Mesenchymal stem cell (in vitro differentiated cells and primary cell): Measurements from ENCODE around the gene LTK.

Source experiments
- DNase-seq: peaks from one replicate; pipeline ENCODE4 v3.0.0-alpha.2; 2013
- H2AFZ ChIP-seq: one replicate; pipeline ENCODE4 v1.6.1; 2013; ENCODE audit warnings: low read depth, mild to moderate bottlenecking, control low read depth, inconsistent platforms, low read length, moderate library complexity
- H2AK5ac ChIP-seq: 2 replicates; pipeline ENCODE4 v1.6.1; 2013; ENCODE audit warnings: low read length, moderate library complexity, mild to moderate bottlenecking, inconsistent platforms; ENCODE audit not compliant: severe bottlenecking
- H2BK120ac ChIP-seq: one replicate; pipeline ENCODE4 v1.6.1; 2013; ENCODE audit warnings: low read depth, mild to moderate bottlenecking, inconsistent platforms, low read length, moderate library complexity
- H2BK12ac ChIP-seq, 2 experiments: one replicate each; pipeline ENCODE4 v1.6.1; 2013; ENCODE audit warnings: inconsistent platforms in 2 of 2, low read length in 2 of 2, mild to moderate bottlenecking in 2 of 2, moderate library complexity in 2 of 2, control low read depth in 1 of 2
- H2BK15ac ChIP-seq: one replicate; pipeline ENCODE4 v1.6.1; 2013; ENCODE audit warnings: mild to moderate bottlenecking, low read depth, inconsistent platforms; ENCODE audit not compliant: poor library complexity, severe bottlenecking
- H2BK5ac ChIP-seq: 2 replicates; pipeline ENCODE4 v1.6.1; 2013; ENCODE audit warnings: low read depth, mild to moderate bottlenecking, low read length, control low read depth, inconsistent platforms; ENCODE audit not compliant: poor library complexity, severe bottlenecking
- H3K14ac ChIP-seq, 2 experiments: one replicate each; pipeline ENCODE4 v1.6.1; 2013; ENCODE audit warnings: inconsistent platforms in 2 of 2, low read length in 2 of 2, control low read depth in 1 of 2, mild to moderate bottlenecking in 1 of 2, moderate library complexity in 1 of 2
- H3K18ac ChIP-seq, 2 experiments: one replicate each; pipeline ENCODE4 v1.6.1; 2013; ENCODE audit warnings: inconsistent platforms in 2 of 2, low read length in 2 of 2, control low read depth in 1 of 2, low read depth in 1 of 2, mild to moderate bottlenecking in 1 of 2
- H3K23ac ChIP-seq, 2 experiments: one replicate each; pipeline ENCODE4 v1.6.1; 2013; ENCODE audit warnings: inconsistent platforms in 2 of 2, low read length in 2 of 2, mild to moderate bottlenecking in 2 of 2, moderate library complexity in 2 of 2, control low read depth in 1 of 2
- H3K27ac ChIP-seq: 2 replicates; pipeline ENCODE4 v1.5.1; 2013; ENCODE audit warnings: mild to moderate bottlenecking, moderate library complexity, low read length, control low read depth, inconsistent platforms; ENCODE audit not compliant: poor library complexity, severe bottlenecking
- H3K27me3 ChIP-seq, 2 experiments: 2 replicates each; pipeline versions ENCODE4 v1.6.1 to v1.7.0; 2013; ENCODE audit warnings: low read length in 2 of 2, mild to moderate bottlenecking in 2 of 2, moderate library complexity in 2 of 2, control low read depth in 1 of 2, inconsistent platforms in 1 of 2; ENCODE audit not compliant: control insufficient read depth in 1 of 2, insufficient read depth in 1 of 2
- H3K36me3 ChIP-seq, 2 experiments: 2 replicates each; pipeline versions ENCODE4 v1.6.1 to v1.7.0; 2013; ENCODE audit warnings: low read length in 2 of 2, control low read depth in 1 of 2, inconsistent platforms in 1 of 2, low read depth in 1 of 2, mild to moderate bottlenecking in 1 of 2; ENCODE audit not compliant: insufficient read depth in 2 of 2, control insufficient read depth in 1 of 2
- H3K4ac ChIP-seq, 2 experiments: one replicate each; pipeline ENCODE4 v1.6.1; 2013; ENCODE audit warnings: inconsistent platforms in 2 of 2, low read length in 2 of 2, mild to moderate bottlenecking in 2 of 2, moderate library complexity in 2 of 2, control low read depth in 1 of 2, low read depth in 1 of 2
- H3K4me1 ChIP-seq: 2 replicates; pipeline ENCODE4 v1.6.1; 2013; ENCODE audit warnings: low read depth, low read length, control low read depth; ENCODE audit not compliant: control insufficient read depth, insufficient read depth
- H3K4me2 ChIP-seq: 2 replicates; pipeline ENCODE4 v1.6.1; 2013; ENCODE audit warnings: low read length, mild to moderate bottlenecking, inconsistent platforms; ENCODE audit not compliant: poor library complexity, severe bottlenecking
- H3K4me3 ChIP-seq, 2 experiments: 2 replicates each; pipeline versions ENCODE4 v1.5.1 to v1.7.0; 2013; ENCODE audit warnings: low read length in 2 of 2, mild to moderate bottlenecking in 2 of 2, control low read depth in 1 of 2, low read depth in 1 of 2; ENCODE audit not compliant: insufficient read depth in 1 of 2
- H3K79me1 ChIP-seq: replicated peaks from 2 replicates; pipeline ENCODE4 v1.6.1; 2013; ENCODE audit warnings: mild to moderate bottlenecking, control low read depth, low read length, inconsistent platforms; ENCODE audit not compliant: poor library complexity, severe bottlenecking
- H3K9ac ChIP-seq: 2 replicates; pipeline ENCODE4 v1.7.0; 2013; ENCODE audit warnings: mild to moderate bottlenecking, low read length, moderate library complexity
- H3K9me3 ChIP-seq: 2 replicates; pipeline ENCODE4 v1.7.0; 2013; ENCODE audit warnings: mild to moderate bottlenecking, low read length; ENCODE audit not compliant: control insufficient read depth
- H4K8ac ChIP-seq: one replicate; pipeline ENCODE4 v1.6.1; 2013; ENCODE audit warnings: inconsistent platforms, mild to moderate bottlenecking, low read length, moderate library complexity
- H4K91ac ChIP-seq: one replicate; pipeline ENCODE4 v1.6.1; 2013; ENCODE audit warnings: mild to moderate bottlenecking, low read length, inconsistent platforms
- WGBS: methylation state at CpG from one replicate; pipeline ENCODE4 v1.1.7; 2013; ENCODE audit warnings: mixed read lengths; 5-methylcytosine and 5-hydroxymethylcytosine counted together

The LTK gene

GRCh38 chr15:41495736-41496599 is 17.7 kb downstream of the LTK start:
- Histone ChIP-seq H2BK12ac (no peak overlapping the region), H3K27ac (no peak overlapping the region), H3K27me3 (peaks cover 20 to 76% of the 10 kb centered on the region in 2 experiments), H2AK5ac (no peak overlapping the region), H3K9me3 (no peaks in the 10 kb centered on the region), H2BK15ac (no peak overlapping the region), H3K9ac (no peak overlapping the region), H3K4me3 (no peak overlapping the region), H4K91ac (no peak overlapping the region), H4K8ac (no peak overlapping the region), H3K18ac (peak overlapping the region in 1 of 2 experiments; percentile 50), H3K14ac (no peak overlapping the region), H3K4me2 (peak overlapping the region; percentile 86), H3K36me3 (no peaks in the 10 kb centered on the region), H3K4ac (no peak overlapping the region), H2BK120ac (no peak overlapping the region), H3K4me1 (peaks cover 43% of the 10 kb centered on the region), H3K79me1 (no peaks in the 10 kb centered on the region), H2BK5ac (no peak overlapping the region), H3K23ac (peak overlapping the region in 1 of 2 experiments; percentile 32), H2AFZ (no peak overlapping the region)
- DNase-seq = peak; percentile 31
- WGBS = 8% methylated on average over 56 of the region's 59 CpGs

DNA sequence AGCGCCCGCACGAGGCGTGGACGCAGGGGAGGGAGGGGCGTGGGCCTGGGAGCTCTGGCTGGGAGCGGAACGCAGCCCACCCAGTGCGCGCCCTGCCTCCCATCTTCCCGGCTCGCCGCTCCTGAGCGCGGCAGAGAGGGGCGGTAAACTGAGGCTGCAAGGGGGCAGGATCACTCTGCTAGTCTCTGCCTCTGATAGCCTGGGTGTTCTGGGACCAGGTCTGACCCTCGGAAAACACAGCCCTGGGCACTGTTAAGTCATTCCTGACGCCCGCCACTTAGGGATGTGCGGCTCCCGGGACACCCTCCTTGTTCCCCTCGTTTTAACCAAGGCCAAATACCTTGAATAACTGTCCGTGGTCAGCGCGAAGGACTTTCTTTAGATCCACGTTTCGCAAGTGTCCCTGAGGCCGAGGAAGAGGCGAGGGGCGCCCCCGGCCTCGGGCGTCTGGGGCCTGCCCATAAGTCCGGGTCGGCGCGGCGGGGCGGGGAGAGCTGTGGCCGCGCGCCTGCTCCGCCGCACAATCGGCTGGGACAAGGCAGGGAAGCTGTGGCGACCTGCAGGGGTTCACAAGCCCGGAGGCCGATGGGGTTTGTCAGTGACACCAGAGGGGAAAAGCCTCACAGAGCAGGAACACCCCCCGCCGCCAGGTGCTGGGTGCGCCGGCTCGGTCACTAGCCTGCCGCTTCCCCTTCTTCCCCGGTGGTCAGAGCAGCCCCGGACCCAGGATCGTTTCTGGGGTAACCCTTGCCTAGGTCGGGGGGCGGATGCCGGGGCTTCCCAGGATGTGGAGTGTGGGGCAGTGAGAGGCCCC is 18.5 kb downstream of the LTK start:
- 3% methylated on average over 50 of the region's 60 CpGs for WGBS
- Histone ChIP-seq H3K4me2 (peak overlapping the region; percentile 86), H3K14ac (no peak overlapping the region), H4K8ac (no peak overlapping the region), H3K9me3 (no peaks in the 10 kb centered on the region), H2BK5ac (no peak overlapping the region), H3K4me1 (peaks cover 46% of the 10 kb centered on the region), H2BK120ac (no peak overlapping the region), H2AFZ (no peak overlapping the region), H2BK15ac (no peak overlapping the region), H3K27ac (no peak overlapping the region), H3K27me3 (peaks cover 15 to 68% of the 10 kb centered on the region in 2 experiments), H3K4ac (no peak overlapping the region), H3K23ac (no peak overlapping the region), H3K9ac (no peak overlapping the region), H2BK12ac (no peak overlapping the region), H3K18ac (peak overlapping the region in 1 of 2 experiments; percentile 48), H2AK5ac (no peak overlapping the region), H3K4me3 (peak overlapping the region; percentile 33 to 34), H4K91ac (no peak overlapping the region), H3K79me1 (no peaks in the 10 kb centered on the region), H3K36me3 (no peaks in the 10 kb centered on the region)
- DNase-seq = peak; percentile 37

GRCh38 chr15:41494190-41494921 is 19.3 kb downstream of the LTK start:
- no peak for DNase-seq
- Histone ChIP-seq H2BK120ac (no peak overlapping the region), H3K9ac (no peak overlapping the region), H2BK5ac (no peak overlapping the region), H3K79me1 (no peaks in the 10 kb centered on the region), H3K4me2 (peak overlapping the region; percentile 86), H2BK15ac (no peak overlapping the region), H3K27ac (no peak overlapping the region), H3K4ac (no peak overlapping the region), H3K9me3 (no peaks in the 10 kb centered on the region), H2AK5ac (no peak overlapping the region), H3K27me3 (peaks cover 11 to 63% of the 10 kb centered on the region in 2 experiments), H2BK12ac (peak overlapping the region in 1 of 2 experiments; percentile 6), H3K4me3 (peak overlapping the region; percentile 45 to 76), H4K91ac (no peak overlapping the region), H3K36me3 (no peaks in the 10 kb centered on the region), H4K8ac (no peak overlapping the region), H3K4me1 (peaks cover 48% of the 10 kb centered on the region), H3K18ac (peak overlapping the region in 1 of 2 experiments; percentile 37), H3K23ac (no peak overlapping the region), H2AFZ (no peak overlapping the region), H3K14ac (no peak overlapping the region)
- 2% methylated on average over 44 of the region's 77 CpGs for WGBS
